Esophagus muscularis mucosa (tissue), 4 donors: ENCODE measurements around the gene MBNL1. TPM values are rescaled to one million over a fixed set of nuclear protein-coding genes. Genes with fewer than 3 reads are reported as not detected.

Experiments used
- DNase-seq: peaks from one replicate; pipeline ENCODE4 v3.0.0-alpha.2; 2017; ENCODE audit errors: extremely low spot score
- H3K27ac ChIP-seq, 4 donors: fragments of 200-600 bp; sonication (generic); replicated peaks in 1 of 4; 1 replicate in 3 of 4; 2 replicates in 1 of 4; pipeline ENCODE4 v1.5.1; 2016 to 2019; ENCODE audit warnings: mild to moderate bottlenecking in 1 of 4
- H3K27me3 ChIP-seq, 4 donors: fragments of 200-600 bp; sonication (generic); one replicate each; pipeline versions ENCODE4 v1.5.1 to v1.6.0; 2016 to 2019
- H3K36me3 ChIP-seq, 4 donors: fragments of 200-600 bp; sonication (generic); one replicate each; pipeline ENCODE4 v1.5.1; 2016 to 2019
- H3K4me1 ChIP-seq, 4 donors: fragments of 200-600 bp; sonication (generic); one replicate each; pipeline ENCODE4 v1.5.1; 2016 to 2019
- H3K4me3 ChIP-seq, 4 donors: fragments of 200-600 bp; sonication (generic); 1 replicate in 2 of 4; 2 replicates in 2 of 4; pipeline ENCODE4 v1.5.1; 2016 to 2019; ENCODE audit warnings: mild to moderate bottlenecking in 4 of 4, moderate library complexity in 1 of 4
- H3K9me3 ChIP-seq, 4 donors: fragments of 200-600 bp; sonication (generic); 1 replicate in 3 of 4; 2 replicates in 1 of 4; pipeline ENCODE4 v1.5.1; 2016 to 2019
- EP300 ChIP-seq: sonication (generic); formaldehyde crosslinking; IDR thresholded peaks from one replicate; pipeline ENCODE4 v1.6.1; 2017; ENCODE audit warnings: antibody characterized with exemption
- POLR2A ChIP-seq: fragments of 450-650 bp; IDR thresholded peaks from one replicate; pipeline ENCODE4 v1.6.1; 2017; ENCODE audit warnings: antibody characterized with exemption, moderate library complexity, mild to moderate bottlenecking, low read depth
- POLR2AphosphoS5 ChIP-seq, 2 donors: sonication (generic); formaldehyde crosslinking; IDR thresholded peaks; one replicate each; pipeline ENCODE4 v1.6.1; 2017; ENCODE audit warnings: antibody characterized with exemption in 2 of 2
- WGBS: methylation state at CpG from one replicate; pipeline ENCODE4 v1.1.5; 2018; 5-methylcytosine and 5-hydroxymethylcytosine counted together
- intact Hi-C: fragments of 100-400 bp; cut with DNase I; formaldehyde crosslinking; loops from one replicate; pipeline ENCODE4 v1.15.1; 2023
- total RNA-seq, 4 donors: library from RNA; depleted of rRNA; stranded (reverse); fragments of >200 nt; gene quantifications; one replicate each; pipeline versions ENCODE4 v1.1.0 to v1.2.1, GENCODE V29; 2016
- TF ChIP-seq, protein P1 (sequence below), 3 experiments: fragments of 200-600 bp in 2 of 3; fragments of 450-650 bp in 1 of 3; sonication (generic) in 2 of 3; IDR thresholded peaks; one replicate each; pipeline ENCODE4 v1.5.1; 2017 to 2019; ENCODE audit warnings: antibody characterized with exemption in 3 of 3, mild to moderate bottlenecking in 2 of 3, moderate library complexity in 1 of 3

The MBNL1 gene
- total RNA-seq, 4 donors from 2014 or later = 635 to 868 (median 720) TPM

DNA sequence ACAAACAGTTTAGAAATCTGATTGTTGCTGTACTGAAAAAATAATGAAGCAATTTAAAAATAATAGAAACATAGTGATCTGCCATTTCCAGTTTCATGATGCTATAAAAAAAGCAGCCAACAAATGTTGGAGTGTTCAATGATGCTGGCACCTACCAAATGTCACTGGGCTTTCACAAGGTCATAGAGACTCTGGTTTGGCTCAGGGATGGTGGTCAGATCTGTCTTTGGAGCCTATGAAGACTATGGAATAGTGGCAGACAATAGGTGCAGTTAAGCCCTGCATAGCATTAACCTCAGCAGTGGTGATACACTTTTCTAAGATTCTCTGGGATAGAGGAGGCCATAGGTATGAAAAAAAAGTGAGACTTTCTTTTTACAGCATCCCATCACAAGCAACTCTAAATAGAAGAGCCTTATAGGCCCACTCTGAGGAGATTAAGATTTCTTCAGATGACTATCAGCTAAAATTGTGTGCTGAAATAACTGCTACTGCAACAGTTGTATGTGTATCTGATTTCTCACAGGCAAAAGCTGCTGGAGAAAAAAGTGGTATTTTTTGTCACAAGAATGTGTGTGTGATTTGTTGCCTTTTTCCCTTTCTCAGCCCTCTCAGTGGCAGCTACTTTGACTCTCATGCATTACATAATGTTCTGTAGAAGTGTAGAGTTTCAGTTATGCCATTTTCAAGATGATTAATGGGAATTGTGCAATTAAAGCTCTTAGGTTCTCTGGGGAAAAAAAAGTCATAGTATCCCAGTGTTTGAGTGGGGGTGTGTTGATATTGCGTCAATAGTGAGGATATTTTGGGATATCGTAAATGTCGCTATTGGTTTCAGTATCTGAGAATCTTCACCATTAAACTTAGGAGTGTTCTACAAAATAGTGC is 137.4 kb downstream of the MBNL1 start:
- Histone ChIP-seq H3K4me3 (peak overlapping the region in 3 of 4 donors; percentile 2 to 36 (median 25)), H3K4me1 (peaks cover 50 to 94% (median 84%) of the 10 kb centered on the region in 4 donors), H3K36me3 (no peaks in the 10 kb centered on the region), H3K27ac (peak overlapping the region; percentile 73 to 82 (median 78)), H3K9me3 (no peaks in the 10 kb centered on the region), H3K27me3 (no peaks in the 10 kb centered on the region)
- TF ChIP-seq POLR2AphosphoS5 (IDR thresholded peaks at IDR 0.05) = peak in 1 of 2 donors; percentile 80
- no peak for TF ChIP-seq EP300
- TF ChIP-seq, protein P1, sequence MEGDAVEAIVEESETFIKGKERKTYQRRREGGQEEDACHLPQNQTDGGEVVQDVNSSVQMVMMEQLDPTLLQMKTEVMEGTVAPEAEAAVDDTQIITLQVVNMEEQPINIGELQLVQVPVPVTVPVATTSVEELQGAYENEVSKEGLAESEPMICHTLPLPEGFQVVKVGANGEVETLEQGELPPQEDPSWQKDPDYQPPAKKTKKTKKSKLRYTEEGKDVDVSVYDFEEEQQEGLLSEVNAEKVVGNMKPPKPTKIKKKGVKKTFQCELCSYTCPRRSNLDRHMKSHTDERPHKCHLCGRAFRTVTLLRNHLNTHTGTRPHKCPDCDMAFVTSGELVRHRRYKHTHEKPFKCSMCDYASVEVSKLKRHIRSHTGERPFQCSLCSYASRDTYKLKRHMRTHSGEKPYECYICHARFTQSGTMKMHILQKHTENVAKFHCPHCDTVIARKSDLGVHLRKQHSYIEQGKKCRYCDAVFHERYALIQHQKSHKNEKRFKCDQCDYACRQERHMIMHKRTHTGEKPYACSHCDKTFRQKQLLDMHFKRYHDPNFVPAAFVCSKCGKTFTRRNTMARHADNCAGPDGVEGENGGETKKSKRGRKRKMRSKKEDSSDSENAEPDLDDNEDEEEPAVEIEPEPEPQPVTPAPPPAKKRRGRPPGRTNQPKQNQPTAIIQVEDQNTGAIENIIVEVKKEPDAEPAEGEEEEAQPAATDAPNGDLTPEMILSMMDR (IDR thresholded peaks at IDR 0.05) = no peak
- no peak for TF ChIP-seq POLR2A
- no peak for DNase-seq
- intact Hi-C loops = loop anchor here (10.0 kb wide), 2 partner anchors 101 to 141 kb away; partner anchors contain the start of gene MBNL1
- 81% methylated on average over 3 of the region's 3 CpGs for WGBS

DNA sequence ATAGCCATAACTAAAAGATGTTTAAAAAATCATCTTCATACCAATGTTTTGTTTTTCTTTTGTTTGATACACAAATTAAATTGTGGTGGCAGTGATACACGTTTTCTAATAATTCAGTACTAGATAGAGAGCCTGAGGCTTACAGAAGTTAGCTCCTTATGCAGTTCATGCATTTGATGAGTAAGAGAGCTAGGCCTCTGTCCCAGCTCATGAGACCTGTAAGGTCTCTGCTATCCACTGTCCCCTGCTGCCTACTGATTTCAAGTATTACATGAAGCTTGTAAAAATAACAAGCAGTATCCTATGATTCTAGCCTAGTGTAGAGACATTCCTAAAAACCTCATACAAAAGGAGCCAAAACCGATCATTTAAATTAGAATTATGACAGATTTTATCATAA is 144.5 kb downstream of the MBNL1 start:
- H3K4me3 ChIP-seq = no peak overlapping the region
- H3K4me1 ChIP-seq = peaks cover 14 to 89% (median 63%) of the 10 kb centered on the region in 4 donors
- no peaks in the 10 kb centered on the region for H3K9me3 ChIP-seq
- no peak for DNase-seq
- intact Hi-C loops = no loop called here
- H3K27me3 ChIP-seq = no peaks in the 10 kb centered on the region
- WGBS = 66% methylated on average over 2 of the region's 2 CpGs
- TF ChIP-seq POLR2A (no peak), POLR2AphosphoS5 (IDR thresholded peaks at IDR 0.05) (no peak)
- TF ChIP-seq, protein P1 (IDR thresholded peaks at IDR 0.05) = no peak
- peak overlapping the region in 2 of 4 donors; percentile 25 to 28 for H3K27ac ChIP-seq
- peaks cover 0 to 35% (median 10%) of the 10 kb centered on the region in 4 donors for H3K36me3 ChIP-seq

DNA sequence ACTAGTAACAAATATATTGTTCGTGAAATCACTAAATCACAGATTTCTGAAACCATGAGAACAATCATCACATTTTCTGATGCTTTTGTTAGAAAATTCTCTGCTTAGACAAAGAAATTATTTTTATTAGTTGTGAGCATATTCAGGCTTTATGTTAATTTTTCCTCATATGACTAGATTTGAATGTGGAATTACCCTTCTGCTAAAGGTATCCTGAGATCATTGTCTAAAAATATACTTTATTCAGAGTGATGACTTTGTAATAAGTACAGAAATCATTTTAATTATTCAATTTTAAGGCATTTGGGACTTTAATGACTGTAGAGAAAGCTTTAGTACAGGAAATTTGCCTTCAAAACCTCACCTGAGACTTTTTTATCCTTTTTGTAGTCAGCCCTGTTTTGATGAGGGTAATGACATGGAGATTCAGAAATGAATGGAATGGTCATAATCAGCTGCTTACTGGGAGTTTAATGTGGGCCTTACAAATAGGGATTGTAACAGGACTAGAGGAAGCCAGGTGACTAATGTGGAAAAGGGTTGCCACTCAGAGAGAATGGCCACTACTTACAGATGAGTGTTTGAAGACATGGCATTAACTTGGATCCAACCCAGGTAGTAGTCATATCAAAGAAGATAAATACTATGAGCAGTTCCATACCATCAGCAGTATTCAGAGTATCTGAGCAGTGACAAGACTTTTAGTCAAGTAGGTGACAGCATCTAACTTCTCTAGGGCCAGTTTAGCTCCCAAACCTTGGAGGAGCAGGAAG is 148.3 kb downstream of the MBNL1 start:
- Histone ChIP-seq H3K36me3 (peaks cover 20 to 70% (median 38%) of the 10 kb centered on the region in 4 donors), H3K27me3 (no peaks in the 10 kb centered on the region), H3K4me3 (no peak overlapping the region), H3K9me3 (no peaks in the 10 kb centered on the region), H3K27ac (peak overlapping the region in 3 of 4 donors; percentile 16 to 37 (median 22)), H3K4me1 (peaks cover 10 to 51% (median 36%) of the 10 kb centered on the region in 4 donors)
- 97% methylated on average over 1 of the region's 1 CpG for WGBS
- TF ChIP-seq POLR2A = no peak
- no peak for TF ChIP-seq EP300
- no peak for TF ChIP-seq POLR2AphosphoS5 (IDR thresholded peaks at IDR 0.05)
- TF ChIP-seq, protein P1 (IDR thresholded peaks at IDR 0.05) = no peak
- intact Hi-C loops = no loop called here
- DNase-seq = no peak

DNA sequence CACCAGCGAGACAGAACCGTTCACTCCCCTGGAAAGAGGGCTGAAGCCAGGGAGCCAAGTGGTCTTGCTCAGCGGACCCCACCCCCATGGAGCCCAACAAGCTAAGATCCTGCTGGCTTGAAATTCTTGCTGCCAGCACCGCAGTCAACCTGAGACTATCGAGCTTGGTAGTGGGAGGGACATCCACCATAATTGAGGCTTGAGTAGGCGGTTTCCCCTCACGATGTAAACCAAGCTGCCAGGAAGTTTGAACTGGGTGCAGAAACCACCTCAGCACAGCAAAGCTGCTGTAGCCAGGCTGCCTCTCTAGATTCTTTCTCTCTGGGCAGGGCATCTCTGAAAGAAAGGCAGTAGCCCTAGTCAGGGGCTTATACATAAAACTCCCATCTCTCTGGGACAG is 151.0 kb downstream of the MBNL1 start:
- no peak for TF ChIP-seq POLR2A
- no peaks in the 10 kb centered on the region for H3K9me3 ChIP-seq
- DNase-seq = no peak
- H3K27ac ChIP-seq = peak overlapping the region in 1 of 4 donors; percentile 4
- peaks cover 20 to 70% (median 38%) of the 10 kb centered on the region in 4 donors for H3K36me3 ChIP-seq
- H3K4me1 ChIP-seq = peaks cover 9 to 33% (median 23%) of the 10 kb centered on the region in 4 donors
- 98% methylated on average over 7 of the region's 7 CpGs for WGBS
- no peaks in the 10 kb centered on the region for H3K27me3 ChIP-seq
- H3K4me3 ChIP-seq = no peak overlapping the region
- intact Hi-C loops = no loop called here

DNA sequence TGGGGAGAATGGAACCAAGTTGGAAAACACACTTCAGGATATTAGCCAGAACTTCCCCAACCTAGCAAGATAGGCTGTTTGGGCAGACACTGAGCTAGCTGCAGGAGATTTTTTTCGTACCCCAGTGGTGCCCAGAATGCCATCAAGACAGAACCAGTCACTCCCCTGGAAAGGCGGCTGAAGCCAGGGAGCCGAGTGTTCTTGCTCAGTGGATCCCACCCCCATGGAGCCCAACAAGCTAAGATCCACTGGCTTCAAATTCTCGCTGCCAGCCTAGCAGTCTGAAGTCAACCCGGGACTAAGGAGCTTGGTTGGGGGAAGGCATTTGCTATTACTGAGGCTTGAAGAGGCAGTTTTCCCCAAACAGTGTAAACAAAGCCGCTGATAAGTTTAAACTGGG is 152.4 kb downstream of the MBNL1 start:
- intact Hi-C loops = no loop called here
- Histone ChIP-seq H3K27ac (peak overlapping the region in 2 of 4 donors; percentile 18 to 43), H3K36me3 (peaks cover 20 to 55% (median 33%) of the 10 kb centered on the region in 4 donors), H3K27me3 (no peaks in the 10 kb centered on the region), H3K4me1 (peaks cover 15 to 44% (median 26%) of the 10 kb centered on the region in 4 donors), H3K9me3 (no peaks in the 10 kb centered on the region), H3K4me3 (no peak overlapping the region)
- no peak for DNase-seq
- 97% methylated on average over 6 of the region's 6 CpGs for WGBS
- TF ChIP-seq POLR2AphosphoS5 (IDR thresholded peaks at IDR 0.05) = peak in 1 of 2 donors; percentile 37
- TF ChIP-seq, protein P1 (IDR thresholded peaks at IDR 0.05) = no peak
